BLaER1 (cell line): ENCODE measurements around the gene HSPB6.

Source experiments
- H3K27ac ChIP-seq: shearing (Covaris generic); formaldehyde crosslinking; 2 replicates; pipeline ENCODE4 v1.8.1; 2022
- H3K27me3 ChIP-seq: shearing (Covaris generic); formaldehyde crosslinking; 2 replicates; pipeline ENCODE4 v1.8.1; 2022
- H3K36me3 ChIP-seq: shearing (Covaris generic); formaldehyde crosslinking; 2 replicates; pipeline ENCODE4 v1.8.1; 2022
- H3K4me1 ChIP-seq: shearing (Covaris generic); formaldehyde crosslinking; 2 replicates; pipeline ENCODE4 v1.8.1; 2022
- H3K4me2 ChIP-seq: shearing (Covaris generic); formaldehyde crosslinking; 2 replicates; pipeline ENCODE4 v1.8.1; 2022
- H3K4me3 ChIP-seq: shearing (Covaris generic); formaldehyde crosslinking; 2 replicates; pipeline ENCODE4 v1.8.1; 2022
- H3K9ac ChIP-seq: shearing (Covaris generic); formaldehyde crosslinking; 2 replicates; pipeline ENCODE4 v1.8.1; 2022
- H3K9me3 ChIP-seq: shearing (Covaris generic); formaldehyde crosslinking; 2 replicates; pipeline ENCODE4 v1.8.1; 2022
- H4K20me1 ChIP-seq: shearing (Covaris generic); formaldehyde crosslinking; 2 replicates; pipeline ENCODE4 v1.8.1; 2022
- Cebpa-rat ChIP-seq: shearing (Covaris generic); IDR thresholded peaks from 2 replicates; pipeline ENCODE4 v1.8.1; 2022

Gene HSPB6

DNA sequence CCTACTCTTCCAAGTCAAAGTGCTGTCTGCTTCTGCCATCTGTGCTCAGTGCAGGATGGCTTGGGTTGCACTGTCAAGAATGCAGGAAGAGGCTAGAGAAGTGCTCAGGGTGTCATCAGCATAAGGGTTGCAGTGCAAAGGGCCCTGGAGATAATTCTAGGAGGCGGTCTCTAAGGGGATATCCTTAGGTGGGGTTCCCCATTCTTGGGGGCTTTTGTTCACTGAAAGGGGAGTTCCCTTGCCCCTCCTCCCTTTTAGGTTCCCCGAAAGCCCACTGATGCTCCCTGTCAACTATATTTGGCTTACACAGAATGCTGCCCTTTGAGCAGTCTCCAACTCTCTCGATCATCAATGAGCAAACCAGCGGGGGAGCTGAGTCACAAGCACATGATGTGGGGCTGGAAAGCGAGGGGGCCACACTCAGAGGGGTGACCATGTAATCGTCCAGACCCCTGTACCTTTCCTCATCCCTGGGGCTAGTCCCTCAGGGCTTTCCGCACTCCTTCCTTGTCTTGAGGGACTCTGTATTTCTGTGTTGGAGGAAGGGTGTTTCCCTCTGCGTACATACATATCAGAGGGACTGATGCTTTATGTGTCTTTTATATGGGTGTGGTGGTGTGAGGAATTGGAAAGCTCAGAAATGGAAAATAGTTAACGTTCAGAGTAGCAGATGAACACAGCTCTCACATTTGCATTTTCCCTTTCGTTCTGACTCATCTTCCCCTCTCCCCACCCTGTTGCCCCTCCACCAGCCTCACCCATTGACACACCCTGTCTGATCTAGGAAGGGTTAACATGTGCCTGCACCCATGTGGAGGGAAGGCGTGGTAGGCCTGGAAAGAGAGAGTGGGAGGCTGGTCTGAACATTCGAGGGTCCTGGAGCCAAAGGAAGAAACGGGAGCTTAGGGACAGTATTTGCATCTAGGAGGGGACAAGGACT lies 45.8 kb downstream of the HSPB6 start:
- peaks cover 6% of the 10 kb centered on the region; the same call in 1 of the 2 replicates for H4K20me1 ChIP-seq
- TF ChIP-seq Cebpa-rat, result no peak
- H3K9me3 ChIP-seq, result no peaks in the 10 kb centered on the region
- no peak overlapping the region for H3K27ac ChIP-seq
- H3K4me2 ChIP-seq, result no peak overlapping the region
- H3K27me3 ChIP-seq, result 0 out of 2 replicates have a peak, but pooled peaks cover 3% of the 10 kb centered on the region
- H3K4me3 ChIP-seq, result no peak overlapping the region
- no peaks in the 10 kb centered on the region for H3K36me3 ChIP-seq
- peaks cover 32% of the 10 kb centered on the region for H3K4me1 ChIP-seq
- H3K9ac ChIP-seq, result no peak overlapping the region

GRCh38 chr19:35708391-35708790 lies 48.4 kb downstream of the HSPB6 start:
- Histone ChIP-seq H3K4me2 (no peak overlapping the region), H3K4me3 (no peak overlapping the region), H3K4me1 (peaks cover 14% of the 10 kb centered on the region), H3K9me3 (no peaks in the 10 kb centered on the region), H3K27me3 (no peaks in the 10 kb centered on the region), H3K36me3 (no peaks in the 10 kb centered on the region), H4K20me1 (no peaks in the 10 kb centered on the region), H3K9ac (no peak overlapping the region), H3K27ac (no peak overlapping the region)
- TF ChIP-seq Cebpa-rat, result no peak
